HCT116 (cell line): ENCODE data around the gene CHST3. TPM values are rescaled to one million over a fixed set of nuclear protein-coding genes. Genes with fewer than 3 reads are reported as not detected.

Experiments
- ATAC-seq: fragments of 200-7000 bp; cut with Tn5 transposase; 2 replicates; pipeline ENCODE4 v1.9.1; 2020; ENCODE audit warnings: mild to moderate bottlenecking, moderate library complexity
- BruUV-seq: library from RNA; stranded (reverse); fragments of 400-500 nt; replicated peaks from 2 replicates; lab custom pipeline; 2021; lab: Mats Ljungman, UMichigan
- CTCF ChIA-PET: fragments of 300-600 bp; sonication (Branson Sonifier 250); formaldehyde crosslinking; loops from one replicate; lab custom pipeline; 2021; ENCODE audit warnings: antibody characterized with exemption; lab: Charles Lee
- POLR2A ChIA-PET: fragments of 300-600, 350-600 bp; sonication (Branson Sonifier 250); formaldehyde crosslinking; loops from one replicate; lab custom pipeline; 2021; ENCODE audit warnings: antibody characterized with exemption; lab: Charles Lee
- RAD21 ChIA-PET, 2 experiments: fragments of 300-600 bp; sonication (Branson Sonifier 250); formaldehyde crosslinking; loops; one replicate each; lab custom pipeline; 2023; ENCODE audit warnings: low total read pairs in 2 of 2; ENCODE audit not compliant: uncharacterized antibody in 2 of 2, unreplicated experiment in 2 of 2, low non-redundant PET in 1 of 2; lab: Charles Lee
- DNase-seq: peaks from one replicate; pipeline ENCODE4 v3.0.0-alpha.2; 2010; ENCODE audit warnings: low read depth, low spot score
- H2AFZ ChIP-seq: fragments of 200-600 bp; shearing (Covaris generic), sonication (generic); 2 replicates; pipeline ENCODE4 v1.6.1; 2017; ENCODE audit warnings: low read depth, mixed run types, mixed read lengths, antibody characterized with exemption, low read length; ENCODE audit not compliant: poor library complexity, severe bottlenecking
- H3K27ac ChIP-seq: 2 replicates; pipeline ENCODE4 v1.5.1; 2012; ENCODE audit warnings: low read depth, low read length
- H3K27me3 ChIP-seq: fragments of 200-600 bp; sonication (generic); 2 replicates; pipeline ENCODE4 v1.6.1; 2016; ENCODE audit warnings: mixed run types, low read length, mixed read lengths; ENCODE audit not compliant: insufficient read depth
- H3K36me3 ChIP-seq, 2 experiments: fragments of 200-500 bp in 1 of 2; fragments of 200-600 bp in 1 of 2; sonication (Bioruptor generic) in 1 of 2; sonication (generic) in 1 of 2; 2 replicates each; pipeline versions ENCODE4 v1.5.1 to v1.6.1; 2014 to 2016; ENCODE audit warnings: low read length in 2 of 2, inconsistent platforms in 1 of 2, mixed read lengths in 1 of 2, mixed run types in 1 of 2; ENCODE audit not compliant: insufficient read depth in 2 of 2, control insufficient read depth in 1 of 2
- H3K4me1 ChIP-seq, 2 experiments: fragments of 200-600 bp in 1 of 2; sonication (generic) in 1 of 2; 2 replicates each; pipeline versions ENCODE4 v1.5.1 to v1.6.1; 2012 to 2017; ENCODE audit warnings: low read length in 2 of 2, inconsistent platforms in 1 of 2, mild to moderate bottlenecking in 1 of 2, mixed read lengths in 1 of 2, mixed run types in 1 of 2, moderate library complexity in 1 of 2; ENCODE audit not compliant: insufficient read depth in 2 of 2, control insufficient read depth in 1 of 2
- H3K4me2 ChIP-seq: fragments of 200-600 bp; sonication (generic); 2 replicates; pipeline ENCODE4 v1.6.1; 2017; ENCODE audit warnings: mixed run types, low read length, mixed read lengths
- H3K4me3 ChIP-seq, 2 experiments: fragments of 200-600 bp in 1 of 2; sonication (generic) in 1 of 2; replicated peaks in 1 of 2; 2 replicates each; pipeline ENCODE4 v1.5.1; 2011 to 2016; ENCODE audit warnings: low read length in 2 of 2, control low read depth in 1 of 2, low read depth in 1 of 2, mild to moderate bottlenecking in 1 of 2, mixed read lengths in 1 of 2, mixed run types in 1 of 2
- H3K79me2 ChIP-seq: fragments of 200-600 bp; sonication (generic); 2 replicates; pipeline ENCODE4 v1.6.1; 2017; ENCODE audit warnings: mild to moderate bottlenecking, mixed run types, low read length, moderate library complexity, mixed read lengths; ENCODE audit not compliant: insufficient read depth
- H3K9ac ChIP-seq: fragments of 200-600 bp; sonication (generic); 2 replicates; pipeline ENCODE4 v1.6.1; 2016; ENCODE audit warnings: low read length, mixed read lengths
- H3K9me2 ChIP-seq: fragments of 200-600 bp; sonication (generic), shearing (Covaris generic); 2 replicates; pipeline ENCODE4 v1.6.1; 2017; ENCODE audit warnings: mixed run types, mild to moderate bottlenecking, moderate library complexity; ENCODE audit not compliant: insufficient read depth
- H3K9me3 ChIP-seq, 2 experiments: fragments of 200-500 bp in 1 of 2; fragments of 200-600 bp in 1 of 2; sonication (Bioruptor generic) in 1 of 2; sonication (generic) in 1 of 2; 2 replicates each; pipeline ENCODE4 v1.6.1; 2014 to 2017; ENCODE audit warnings: low read length in 2 of 2, mixed read lengths in 2 of 2, inconsistent platforms in 1 of 2, low read depth in 1 of 2, mild to moderate bottlenecking in 1 of 2, mixed run types in 1 of 2, moderate library complexity in 1 of 2; ENCODE audit not compliant: control insufficient read depth in 1 of 2, insufficient read depth in 1 of 2
- H4K20me1 ChIP-seq: fragments of 200-600 bp; sonication (generic), shearing (Covaris generic); 2 replicates; pipeline ENCODE4 v1.6.1; 2017; ENCODE audit warnings: mixed run types, mild to moderate bottlenecking, moderate library complexity; ENCODE audit not compliant: insufficient read depth
- CTCF ChIP-seq, 3 experiments: fragments of 200-600 bp in 1 of 3; sonication (generic) in 1 of 3; IDR thresholded peaks in 2 of 3; conservative IDR thresholded peaks in 1 of 3; 2 replicates each; pipeline ENCODE4 v1.5.1; 2012 to 2017; ENCODE audit warnings: low read depth in 2 of 3, low read length in 2 of 3, antibody characterized with exemption in 1 of 3, borderline replicate concordance in 1 of 3, control low read depth in 1 of 3, mild to moderate bottlenecking in 1 of 3, mixed read lengths in 1 of 3, mixed run types in 1 of 3, moderate library complexity in 1 of 3; ENCODE audit not compliant: insufficient read depth in 1 of 3
- EZH2 ChIP-seq: fragments of 200-600 bp; sonication (generic); IDR thresholded peaks from 2 replicates; pipeline ENCODE4 v1.6.1; 2017; ENCODE audit warnings: antibody characterized with exemption, mixed run types
- EZH2phosphoT487 ChIP-seq: fragments of 200-600 bp; IDR thresholded peaks from 2 replicates; pipeline ENCODE4 v1.6.1; 2018; ENCODE audit warnings: antibody characterized with exemption, borderline replicate concordance
- FOSL1 ChIP-seq: IDR thresholded peaks from 2 replicates; pipeline ENCODE4 v1.6.1; 2012; ENCODE audit warnings: low read depth
- POLR2A ChIP-seq: IDR thresholded peaks from 2 replicates; pipeline ENCODE4 v1.7.0; 2011; ENCODE audit warnings: borderline replicate concordance; ENCODE audit not compliant: insufficient read depth, insufficient read length; ENCODE audit errors: extremely low read depth
- POLR2AphosphoS5 ChIP-seq: IDR thresholded peaks from 2 replicates; pipeline ENCODE4 v1.6.1; 2011; ENCODE audit warnings: mild to moderate bottlenecking, low read depth, low read length, moderate library complexity
- RAD21 ChIP-seq: IDR thresholded peaks from 2 replicates; pipeline ENCODE4 v1.6.1; 2012; ENCODE audit warnings: low read depth, mild to moderate bottlenecking
- REST ChIP-seq: IDR thresholded peaks from 2 replicates; pipeline ENCODE4 v1.6.1; 2012; ENCODE audit warnings: low read depth
- intact Hi-C: fragments of 100-400 bp; cut with micrococcal nuclease; formaldehyde crosslinking; loops from 2 replicates; pipeline ENCODE4 v1.10.0; 2022
- total RNA-seq: library from RNA; stranded (reverse); gene quantifications from one replicate; pipeline ENCODE4 v1.2.1, GENCODE V29; 2021; ENCODE audit not compliant: unreplicated experiment

Gene CHST3
- total RNA-seq, 1 experiment from 2014 or later, result 10.6 TPM

- no peak for TF ChIP-seq REST
- H3K9ac ChIP-seq, result no peak overlapping the region
- RAD21 ChIA-PET, result no interaction called here
- no peaks in the 10 kb centered on the region for H4K20me1 ChIP-seq
- H2AFZ ChIP-seq, result no peak overlapping the region
- H3K4me1 ChIP-seq, result peaks cover 0 to 8% of the 10 kb centered on the region in 2 experiments; a peak in 2 of 4 replicates
- no peak for ATAC-seq
- CTCF ChIA-PET, result interaction anchor here (1.1 to 3.4 kb wide), 2 partner anchors 86 to 147 kb away, joined by 3 to 15 read pairs; no protein-coding TSS in a partner anchor
- DNase-seq, result no peak
- H3K9me2 ChIP-seq, result no peaks in the 10 kb centered on the region
- no peaks in the 10 kb centered on the region for H3K36me3 ChIP-seq
- no peak overlapping the region for H3K4me3 ChIP-seq
- intact Hi-C loops, result no loop called here
- H3K79me2 ChIP-seq, result no peaks in the 10 kb centered on the region
- BruUV-seq, result no TSS peak
- POLR2A ChIA-PET, result no interaction called here
- no peak overlapping the region for H3K27ac ChIP-seq
- no peaks in the 10 kb centered on the region for H3K9me3 ChIP-seq
- H3K27me3 ChIP-seq, result no peaks in the 10 kb centered on the region
- H3K4me2 ChIP-seq, result no peak overlapping the region
Measured at GRCh38 chr10:72043016-72043834, 79.0 kb downstream of the CHST3 start.

- CTCF ChIA-PET, result interaction anchor here (3.4 kb wide), 1 partner anchor 88 kb away, joined by 15 read pairs; no protein-coding TSS in a partner anchor
- Histone ChIP-seq H3K9ac (no peak overlapping the region), H2AFZ (no peak overlapping the region), H3K27me3 (no peaks in the 10 kb centered on the region), H3K79me2 (no peaks in the 10 kb centered on the region)
- intact Hi-C loops, result loop anchor here (5.0 kb wide), 3 partner anchors 127 to 732 kb away; no protein-coding TSS in a partner anchor
- TF ChIP-seq EZH2phosphoT487 (no peak), POLR2AphosphoS5 (no peak), RAD21 (peak; percentile 75), POLR2A (no peak), CTCF (IDR thresholded peaks at IDR 0.05 in 2 of 3, conservative IDR thresholded peaks at IDR 0.05 in 1 of 3; ENCODE audit: borderline replicate concordance in 1 of 3, insufficient read depth in 1 of 3, low read depth in 2 of 3, low read length in 2 of 3) (peak in 2 of 3 experiments; percentile 22 to 66; a peak in 1 of 6 replicates), FOSL1 (no peak), EZH2 (no peak)
- TF ChIP-seq, all 23 proteins: peak for 2
- no peaks in the 10 kb centered on the region for H4K20me1 ChIP-seq
- no TSS peak for BruUV-seq
- DNase-seq (no peak), ATAC-seq (no peak)
- no peaks in the 10 kb centered on the region for H3K9me3 ChIP-seq
- H3K27ac ChIP-seq, result no peak overlapping the region; the same call in 1 of the 2 replicates
- H3K4me3 ChIP-seq, result no peak overlapping the region
- H3K9me2 ChIP-seq, result no peaks in the 10 kb centered on the region
- RAD21 ChIA-PET, result no interaction called here
- H3K4me1 ChIP-seq, result peaks cover 0 to 4% of the 10 kb centered on the region in 2 experiments; a peak in 1 of 4 replicates
- H3K4me2 ChIP-seq, result no peak overlapping the region
- POLR2A ChIA-PET, result no interaction called here
- no peaks in the 10 kb centered on the region for H3K36me3 ChIP-seq
Measured at GRCh38 chr10:72044417-72045041, 80.3 kb downstream of the CHST3 start.
